ENCODE results near the gene KRT35.
A peak's percentile ranks its signal among the peaks of the same experiment; 100 is the strongest.

Gene KRT35

DNA sequence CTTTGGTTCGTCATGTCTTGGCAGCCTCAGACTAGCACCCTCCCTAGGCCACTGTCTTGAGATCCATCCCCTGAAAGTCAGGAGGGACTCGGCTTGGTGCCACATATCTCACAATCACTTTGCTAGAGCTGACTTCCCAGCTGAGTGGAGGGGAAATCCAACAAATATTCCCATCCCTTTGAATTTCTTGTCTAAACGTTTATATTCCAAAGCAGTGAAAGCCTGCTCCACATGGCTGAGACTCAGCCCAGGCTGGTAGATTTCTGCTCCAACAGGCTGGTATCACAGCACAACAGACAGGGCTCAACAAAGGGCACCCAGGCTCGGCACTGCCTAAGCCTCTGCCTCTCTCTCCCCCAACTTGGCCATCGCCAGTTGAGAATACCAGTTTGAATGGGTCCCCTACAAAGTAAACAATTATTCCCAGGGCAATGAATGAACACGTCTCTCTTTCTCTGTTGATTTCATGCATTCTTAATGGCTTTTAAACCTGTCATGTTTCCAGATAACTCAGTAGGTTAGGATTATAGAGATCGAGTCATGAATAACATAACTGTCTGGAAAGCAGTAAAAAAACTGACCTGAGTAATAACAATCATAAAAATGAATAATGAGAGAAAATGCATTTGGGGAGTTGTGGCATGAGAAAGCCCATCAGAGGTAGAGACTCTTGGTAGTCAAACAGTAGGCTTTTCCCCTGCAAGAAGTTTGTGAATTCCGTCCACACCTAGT is 23.5 kb upstream of the KRT35 start:
- H3K27ac ChIP-seq (ENCODE audit: extremely low read depth, low read depth, low read length): peak overlapping the region; percentile 76
- H3K4me3 ChIP-seq (ENCODE audit: low read depth, low read length): no peak overlapping the region
- no peaks in the 10 kb centered on the region for H3K36me3 ChIP-seq (ENCODE audit: control insufficient read depth in 2 of 2, insufficient read depth in 1 of 2, low read length in 2 of 2)
- H3K9me3 ChIP-seq (ENCODE audit: control insufficient read depth, insufficient read depth, low read depth, low read length): no peaks in the 10 kb centered on the region
- ChIA-PET CTCF (interaction anchor here (1.2 to 7.3 kb wide), 2 partner anchors 44 to 158 kb away, joined by 4 to 47 read pairs; no protein-coding TSS in a partner anchor), POLR2A (no interaction called here)
- H3K4me1 ChIP-seq (ENCODE audit: control insufficient read depth, insufficient read depth, low read length): peaks cover 12% of the 10 kb centered on the region
- no peak for TF ChIP-seq ZNF394 (tag by site-specific recombination; IDR thresholded peaks at IDR 0.05; ENCODE audit: borderline replicate concordance)
- TF ChIP-seq, protein P1, sequence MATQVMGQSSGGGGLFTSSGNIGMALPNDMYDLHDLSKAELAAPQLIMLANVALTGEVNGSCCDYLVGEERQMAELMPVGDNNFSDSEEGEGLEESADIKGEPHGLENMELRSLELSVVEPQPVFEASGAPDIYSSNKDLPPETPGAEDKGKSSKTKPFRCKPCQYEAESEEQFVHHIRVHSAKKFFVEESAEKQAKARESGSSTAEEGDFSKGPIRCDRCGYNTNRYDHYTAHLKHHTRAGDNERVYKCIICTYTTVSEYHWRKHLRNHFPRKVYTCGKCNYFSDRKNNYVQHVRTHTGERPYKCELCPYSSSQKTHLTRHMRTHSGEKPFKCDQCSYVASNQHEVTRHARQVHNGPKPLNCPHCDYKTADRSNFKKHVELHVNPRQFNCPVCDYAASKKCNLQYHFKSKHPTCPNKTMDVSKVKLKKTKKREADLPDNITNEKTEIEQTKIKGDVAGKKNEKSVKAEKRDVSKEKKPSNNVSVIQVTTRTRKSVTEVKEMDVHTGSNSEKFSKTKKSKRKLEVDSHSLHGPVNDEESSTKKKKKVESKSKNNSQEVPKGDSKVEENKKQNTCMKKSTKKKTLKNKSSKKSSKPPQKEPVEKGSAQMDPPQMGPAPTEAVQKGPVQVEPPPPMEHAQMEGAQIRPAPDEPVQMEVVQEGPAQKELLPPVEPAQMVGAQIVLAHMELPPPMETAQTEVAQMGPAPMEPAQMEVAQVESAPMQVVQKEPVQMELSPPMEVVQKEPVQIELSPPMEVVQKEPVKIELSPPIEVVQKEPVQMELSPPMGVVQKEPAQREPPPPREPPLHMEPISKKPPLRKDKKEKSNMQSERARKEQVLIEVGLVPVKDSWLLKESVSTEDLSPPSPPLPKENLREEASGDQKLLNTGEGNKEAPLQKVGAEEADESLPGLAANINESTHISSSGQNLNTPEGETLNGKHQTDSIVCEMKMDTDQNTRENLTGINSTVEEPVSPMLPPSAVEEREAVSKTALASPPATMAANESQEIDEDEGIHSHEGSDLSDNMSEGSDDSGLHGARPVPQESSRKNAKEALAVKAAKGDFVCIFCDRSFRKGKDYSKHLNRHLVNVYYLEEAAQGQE (tag by site-specific recombination; IDR thresholded peaks at IDR 0.05): no peak
- TF ChIP-seq ZNF629 (tag by site-specific recombination; IDR thresholded peaks at IDR 0.05): peak; percentile 31; the same call in 1 of the 2 replicates
- TF ChIP-seq, protein P2, sequence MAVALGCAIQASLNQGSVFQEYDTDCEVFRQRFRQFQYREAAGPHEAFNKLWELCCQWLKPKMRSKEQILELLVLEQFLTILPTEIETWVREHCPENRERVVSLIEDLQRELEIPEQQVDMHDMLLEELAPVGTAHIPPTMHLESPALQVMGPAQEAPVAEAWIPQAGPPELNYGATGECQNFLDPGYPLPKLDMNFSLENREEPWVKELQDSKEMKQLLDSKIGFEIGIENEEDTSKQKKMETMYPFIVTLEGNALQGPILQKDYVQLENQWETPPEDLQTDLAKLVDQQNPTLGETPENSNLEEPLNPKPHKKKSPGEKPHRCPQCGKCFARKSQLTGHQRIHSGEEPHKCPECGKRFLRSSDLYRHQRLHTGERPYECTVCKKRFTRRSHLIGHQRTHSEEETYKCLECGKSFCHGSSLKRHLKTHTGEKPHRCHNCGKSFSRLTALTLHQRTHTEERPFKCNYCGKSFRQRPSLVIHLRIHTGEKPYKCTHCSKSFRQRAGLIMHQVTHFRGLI (tag by site-specific recombination; IDR thresholded peaks at IDR 0.05): no peak
- no peak for TF ChIP-seq ZNF501 (tag by site-specific recombination; IDR thresholded peaks at IDR 0.05)
- TF ChIP-seq ZNF266 (tag by site-specific recombination; IDR thresholded peaks at IDR 0.05; ENCODE audit: low read depth): no peak
- no peak for TF ChIP-seq ZNF521 (tag by site-specific recombination; IDR thresholded peaks at IDR 0.05)
- TF ChIP-seq, protein P3, sequence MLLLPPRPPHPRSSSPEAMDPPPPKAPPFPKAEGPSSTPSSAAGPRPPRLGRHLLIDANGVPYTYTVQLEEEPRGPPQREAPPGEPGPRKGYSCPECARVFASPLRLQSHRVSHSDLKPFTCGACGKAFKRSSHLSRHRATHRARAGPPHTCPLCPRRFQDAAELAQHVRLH (tag by site-specific recombination; IDR thresholded peaks at IDR 0.05): 0 out of 2 replicates have a peak, but pooled peaks have one; percentile 15
- peak; percentile 37; the same call in 1 of the 2 replicates for TF ChIP-seq ZBTB17 (tag by site-specific recombination; IDR thresholded peaks at IDR 0.05)
- TF ChIP-seq SCRT2 (tag by site-specific recombination; IDR thresholded peaks at IDR 0.05): peak; percentile 46
- no peak for TF ChIP-seq ZNF239 (tag by site-specific recombination; IDR thresholded peaks at IDR 0.05)
- TF ChIP-seq, protein P4, sequence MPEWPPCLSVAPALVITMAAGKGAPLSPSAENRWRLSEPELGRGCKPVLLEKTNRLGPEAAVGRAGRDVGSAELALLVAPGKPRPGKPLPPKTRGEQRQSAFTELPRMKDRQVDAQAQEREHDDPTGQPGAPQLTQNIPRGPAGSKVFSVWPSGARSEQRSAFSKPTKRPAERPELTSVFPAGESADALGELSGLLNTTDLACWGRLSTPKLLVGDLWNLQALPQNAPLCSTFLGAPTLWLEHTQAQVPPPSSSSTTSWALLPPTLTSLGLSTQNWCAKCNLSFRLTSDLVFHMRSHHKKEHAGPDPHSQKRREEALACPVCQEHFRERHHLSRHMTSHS (tag by site-specific recombination; IDR thresholded peaks at IDR 0.05): peak; percentile 90
- TF ChIP-seq ZNF324 (tag by site-specific recombination; IDR thresholded peaks at IDR 0.05): no peak
- no peak for TF ChIP-seq GLI4 (tag by site-specific recombination; IDR thresholded peaks at IDR 0.05)
- no peak for TF ChIP-seq MZF1 (tag by site-specific recombination; IDR thresholded peaks at IDR 0.05; ENCODE audit: borderline replicate concordance)
- TF ChIP-seq, protein P5, sequence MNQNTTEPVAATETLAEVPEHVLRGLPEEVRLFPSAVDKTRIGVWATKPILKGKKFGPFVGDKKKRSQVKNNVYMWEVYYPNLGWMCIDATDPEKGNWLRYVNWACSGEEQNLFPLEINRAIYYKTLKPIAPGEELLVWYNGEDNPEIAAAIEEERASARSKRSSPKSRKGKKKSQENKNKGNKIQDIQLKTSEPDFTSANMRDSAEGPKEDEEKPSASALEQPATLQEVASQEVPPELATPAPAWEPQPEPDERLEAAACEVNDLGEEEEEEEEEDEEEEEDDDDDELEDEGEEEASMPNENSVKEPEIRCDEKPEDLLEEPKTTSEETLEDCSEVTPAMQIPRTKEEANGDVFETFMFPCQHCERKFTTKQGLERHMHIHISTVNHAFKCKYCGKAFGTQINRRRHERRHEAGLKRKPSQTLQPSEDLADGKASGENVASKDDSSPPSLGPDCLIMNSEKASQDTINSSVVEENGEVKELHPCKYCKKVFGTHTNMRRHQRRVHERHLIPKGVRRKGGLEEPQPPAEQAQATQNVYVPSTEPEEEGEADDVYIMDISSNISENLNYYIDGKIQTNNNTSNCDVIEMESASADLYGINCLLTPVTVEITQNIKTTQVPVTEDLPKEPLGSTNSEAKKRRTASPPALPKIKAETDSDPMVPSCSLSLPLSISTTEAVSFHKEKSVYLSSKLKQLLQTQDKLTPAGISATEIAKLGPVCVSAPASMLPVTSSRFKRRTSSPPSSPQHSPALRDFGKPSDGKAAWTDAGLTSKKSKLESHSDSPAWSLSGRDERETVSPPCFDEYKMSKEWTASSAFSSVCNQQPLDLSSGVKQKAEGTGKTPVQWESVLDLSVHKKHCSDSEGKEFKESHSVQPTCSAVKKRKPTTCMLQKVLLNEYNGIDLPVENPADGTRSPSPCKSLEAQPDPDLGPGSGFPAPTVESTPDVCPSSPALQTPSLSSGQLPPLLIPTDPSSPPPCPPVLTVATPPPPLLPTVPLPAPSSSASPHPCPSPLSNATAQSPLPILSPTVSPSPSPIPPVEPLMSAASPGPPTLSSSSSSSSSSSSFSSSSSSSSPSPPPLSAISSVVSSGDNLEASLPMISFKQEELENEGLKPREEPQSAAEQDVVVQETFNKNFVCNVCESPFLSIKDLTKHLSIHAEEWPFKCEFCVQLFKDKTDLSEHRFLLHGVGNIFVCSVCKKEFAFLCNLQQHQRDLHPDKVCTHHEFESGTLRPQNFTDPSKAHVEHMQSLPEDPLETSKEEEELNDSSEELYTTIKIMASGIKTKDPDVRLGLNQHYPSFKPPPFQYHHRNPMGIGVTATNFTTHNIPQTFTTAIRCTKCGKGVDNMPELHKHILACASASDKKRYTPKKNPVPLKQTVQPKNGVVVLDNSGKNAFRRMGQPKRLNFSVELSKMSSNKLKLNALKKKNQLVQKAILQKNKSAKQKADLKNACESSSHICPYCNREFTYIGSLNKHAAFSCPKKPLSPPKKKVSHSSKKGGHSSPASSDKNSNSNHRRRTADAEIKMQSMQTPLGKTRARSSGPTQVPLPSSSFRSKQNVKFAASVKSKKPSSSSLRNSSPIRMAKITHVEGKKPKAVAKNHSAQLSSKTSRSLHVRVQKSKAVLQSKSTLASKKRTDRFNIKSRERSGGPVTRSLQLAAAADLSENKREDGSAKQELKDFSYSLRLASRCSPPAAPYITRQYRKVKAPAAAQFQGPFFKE (tag by site-specific recombination; IDR thresholded peaks at IDR 0.05; ENCODE audit: borderline replicate concordance): no peak
- TF ChIP-seq OSR2 (tag by site-specific recombination; IDR thresholded peaks at IDR 0.05): peak; percentile 85
- TF ChIP-seq, protein P6, sequence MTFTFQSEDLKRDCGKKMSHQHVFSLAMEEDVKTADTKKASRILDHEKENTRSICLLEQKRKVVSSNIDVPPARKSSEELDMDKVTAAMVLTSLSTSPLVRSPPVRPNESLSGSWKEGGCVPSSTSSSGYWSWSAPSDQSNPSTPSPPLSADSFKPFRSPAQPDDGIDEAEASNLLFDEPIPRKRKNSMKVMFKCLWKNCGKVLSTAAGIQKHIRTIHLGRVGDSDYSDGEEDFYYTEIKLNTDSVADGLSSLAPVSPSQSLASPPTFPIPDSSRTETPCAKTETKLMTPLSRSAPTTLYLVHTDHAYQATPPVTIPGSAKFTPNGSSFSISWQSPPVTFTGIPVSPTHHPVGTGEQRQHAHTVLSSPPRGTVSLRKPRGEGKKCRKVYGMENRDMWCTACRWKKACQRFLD (tag by site-specific recombination; IDR thresholded peaks at IDR 0.05): no peak
- TF ChIP-seq ZBTB7A (tag by site-specific recombination; IDR thresholded peaks at IDR 0.05; ENCODE audit: low read depth): no peak
- no peak for TF ChIP-seq ZNF311 (tag by site-specific recombination; IDR thresholded peaks at IDR 0.05; ENCODE audit: borderline replicate concordance)
- no peak for TF ChIP-seq ZNF544 (tag by site-specific recombination; IDR thresholded peaks at IDR 0.05)
- TF ChIP-seq ZNF248 (tag by site-specific recombination; IDR thresholded peaks at IDR 0.05): no peak
- peak; percentile 20; the same call in 1 of the 2 replicates for TF ChIP-seq ZNF600 (tag by site-specific recombination; IDR thresholded peaks at IDR 0.05)
- TF ChIP-seq ZNF366 (tag by site-specific recombination; conservative IDR thresholded peaks at IDR 0.05): no peak
- TF ChIP-seq ZSCAN16 (tag by site-specific recombination; IDR thresholded peaks at IDR 0.05): no peak
